ENCODE results near the gene SIGMAR1.

GRCh38 chr9:34684816-34685215 lies 47.2 kb upstream of the SIGMAR1 start:
- TF ChIP-seq POLR2A (IDR thresholded peaks at IDR 0.05) = no peak
- no peak for TF ChIP-seq CTCF (IDR thresholded peaks at IDR 0.05)

All from upper lobe of left lung (tissue), 4 donors.